GM21737 (cell line): ENCODE measurements around the gene FOXD3.

Source experiments
- ATAC-seq: cut with Tn5 transposase; IDR thresholded peaks from one replicate; pipeline ENCODE4 v1.9.1; 2021; ENCODE audit warnings: mild to moderate bottlenecking, moderate library complexity; ENCODE audit not compliant: unreplicated experiment

The FOXD3 gene

GRCh38 chr1:63322114-63322943, at the start of gene FOXD3:
Gene FOXD3 (plus strand): TSS chr1:63322567. CDS start chr1:63323059, 492 bp downstream.
- ATAC-seq = no peak

- no peak for ATAC-seq
Measured at GRCh38 chr1:63272811-63273210, 49.6 kb upstream of the FOXD3 start.

GRCh38 chr1:63274371-63274770, 48.0 kb upstream of the FOXD3 start:
- ATAC-seq = no peak

- no peak for ATAC-seq
Measured at GRCh38 chr1:63274979-63275378, 47.4 kb upstream of the FOXD3 start.

GRCh38 chr1:63276624-63277023, 45.7 kb upstream of the FOXD3 start:
- ATAC-seq = no peak

- ATAC-seq = no peak
Measured at GRCh38 chr1:63277195-63278192, 44.9 kb upstream of the FOXD3 start.

- ATAC-seq = no peak
Measured at GRCh38 chr1:63281753-63282152, 40.6 kb upstream of the FOXD3 start.

- ATAC-seq = no peak
Measured at GRCh38 chr1:63289135-63289534, 33.2 kb upstream of the FOXD3 start.

GRCh38 chr1:63294803-63295594, 27.4 kb upstream of the FOXD3 start:
- ATAC-seq = no peak

- no peak for ATAC-seq
Measured at GRCh38 chr1:63304410-63304809, 18.0 kb upstream of the FOXD3 start.

GRCh38 chr1:63305043-63305442, 17.3 kb upstream of the FOXD3 start:
- ATAC-seq = no peak

- ATAC-seq = no peak
Measured at GRCh38 chr1:63307196-63307794, 15.1 kb upstream of the FOXD3 start.

GRCh38 chr1:63316598-63316983, 5.8 kb upstream of the FOXD3 start:
- ATAC-seq = no peak

- ATAC-seq = peak; percentile 58
Measured at GRCh38 chr1:63316984-63317816, 5.2 kb upstream of the FOXD3 start.

- ATAC-seq = no peak
Measured at GRCh38 chr1:63317817-63318152, 4.6 kb upstream of the FOXD3 start.

GRCh38 chr1:63318201-63318979, 4.0 kb upstream of the FOXD3 start:
- no peak for ATAC-seq

- no peak for ATAC-seq
Measured at GRCh38 chr1:63319046-63320021, 3.0 kb upstream of the FOXD3 start.
